Type B pancreatic cell (in vitro differentiated cells): Measurements from ENCODE around the gene CNTNAP2. TPM values are rescaled to one million over a fixed set of nuclear protein-coding genes. Genes with fewer than 3 reads are reported as not detected.

Experiments used
- DNase-seq: peaks from one replicate; pipeline ENCODE4 v3.0.0; 2021; ENCODE audit warnings: mixed read lengths; ENCODE audit not compliant: unreplicated experiment; ENCODE audit errors: extremely low spot score
- H3K27ac Mint-ChIP-seq: 2 replicates; pipeline ENCODE4 v1.8.0; 2021; ENCODE audit warnings: mild to moderate bottlenecking, mixed read lengths
- H3K27me3 Mint-ChIP-seq: 2 replicates; pipeline ENCODE4 v1.8.0; 2021; ENCODE audit warnings: mixed read lengths
- H3K36me3 Mint-ChIP-seq: 2 replicates; pipeline ENCODE4 v1.8.0; 2021; ENCODE audit warnings: mixed read lengths
- H3K4me1 Mint-ChIP-seq: one replicate; pipeline ENCODE4 v1.8.0; 2021; ENCODE audit warnings: mixed read lengths; ENCODE audit not compliant: unreplicated experiment
- H3K4me3 Mint-ChIP-seq: 2 replicates; pipeline ENCODE4 v1.8.0; 2021; ENCODE audit warnings: mild to moderate bottlenecking, mixed read lengths
- H3K9me3 Mint-ChIP-seq: 2 replicates; pipeline ENCODE4 v1.8.0; 2021; ENCODE audit warnings: mixed read lengths
- total RNA-seq: library from RNA; stranded (reverse); gene quantifications from 2 replicates; pipeline ENCODE4 v1.2.1, GENCODE V29; 2021; ENCODE audit warnings: low replicate concordance
- TF ChIP-seq, protein P1 (sequence below): fragments of 200-600 bp; sonication (generic); conservative IDR thresholded peaks from 2 replicates; pipeline ENCODE4 v1.5.0; 2021; ENCODE audit warnings: antibody characterized with exemption, mild to moderate bottlenecking

The CNTNAP2 gene
- total RNA-seq, 1 donor from 2014 or later = 26.8 TPM

DNA sequence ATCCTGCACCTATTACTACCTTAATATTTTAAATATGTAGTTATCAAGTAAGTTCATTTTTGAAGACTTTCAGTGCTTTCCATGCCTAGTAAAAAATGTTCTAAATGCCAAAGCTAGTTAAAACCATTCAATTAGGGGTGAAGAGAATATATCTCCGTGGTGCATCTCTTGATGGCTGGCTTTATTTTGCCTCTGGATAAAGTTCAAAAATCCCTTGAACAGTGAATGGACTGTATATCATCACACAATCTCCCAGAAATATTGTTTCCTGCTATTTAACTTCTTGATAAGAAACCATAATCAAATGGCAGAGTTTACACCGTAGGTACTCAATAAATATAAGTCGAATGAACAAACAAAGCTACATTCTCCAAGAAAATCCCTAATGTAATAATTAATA is 1360.9 kb downstream of the CNTNAP2 start:
- no peak for DNase-seq
- H3K4me1 Mint-ChIP-seq = peaks cover 4% of the 10 kb centered on the region
- H3K27ac Mint-ChIP-seq = no peak overlapping the region
- TF ChIP-seq, protein P1, sequence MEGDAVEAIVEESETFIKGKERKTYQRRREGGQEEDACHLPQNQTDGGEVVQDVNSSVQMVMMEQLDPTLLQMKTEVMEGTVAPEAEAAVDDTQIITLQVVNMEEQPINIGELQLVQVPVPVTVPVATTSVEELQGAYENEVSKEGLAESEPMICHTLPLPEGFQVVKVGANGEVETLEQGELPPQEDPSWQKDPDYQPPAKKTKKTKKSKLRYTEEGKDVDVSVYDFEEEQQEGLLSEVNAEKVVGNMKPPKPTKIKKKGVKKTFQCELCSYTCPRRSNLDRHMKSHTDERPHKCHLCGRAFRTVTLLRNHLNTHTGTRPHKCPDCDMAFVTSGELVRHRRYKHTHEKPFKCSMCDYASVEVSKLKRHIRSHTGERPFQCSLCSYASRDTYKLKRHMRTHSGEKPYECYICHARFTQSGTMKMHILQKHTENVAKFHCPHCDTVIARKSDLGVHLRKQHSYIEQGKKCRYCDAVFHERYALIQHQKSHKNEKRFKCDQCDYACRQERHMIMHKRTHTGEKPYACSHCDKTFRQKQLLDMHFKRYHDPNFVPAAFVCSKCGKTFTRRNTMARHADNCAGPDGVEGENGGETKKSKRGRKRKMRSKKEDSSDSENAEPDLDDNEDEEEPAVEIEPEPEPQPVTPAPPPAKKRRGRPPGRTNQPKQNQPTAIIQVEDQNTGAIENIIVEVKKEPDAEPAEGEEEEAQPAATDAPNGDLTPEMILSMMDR = no peak
- no peaks in the 10 kb centered on the region for H3K36me3 Mint-ChIP-seq
- no peaks in the 10 kb centered on the region for H3K9me3 Mint-ChIP-seq
- H3K27me3 Mint-ChIP-seq = peaks cover 9% of the 10 kb centered on the region
- no peak overlapping the region for H3K4me3 Mint-ChIP-seq

DNA sequence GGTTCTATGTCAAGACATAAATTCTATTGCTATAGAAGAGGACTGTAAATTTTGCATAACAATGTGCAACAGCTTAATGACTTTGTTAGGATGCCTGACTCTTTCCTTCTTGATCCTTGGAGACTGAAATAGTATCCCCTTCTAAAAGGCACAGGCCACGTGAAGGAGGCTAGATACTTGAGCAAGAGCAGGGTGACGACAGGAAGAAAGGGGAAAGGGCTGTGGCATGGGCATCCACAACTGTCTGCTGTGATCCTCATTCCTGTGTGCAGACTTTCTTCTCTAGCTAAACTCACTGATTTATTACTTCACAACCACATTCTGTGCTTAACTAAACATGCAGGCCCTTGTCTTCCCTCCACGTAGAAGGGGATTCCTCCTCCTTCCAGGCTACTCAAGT is 1362.2 kb downstream of the CNTNAP2 start:
- Mint-ChIP-seq H3K27ac (no peak overlapping the region), H3K9me3 (no peaks in the 10 kb centered on the region), H3K36me3 (no peaks in the 10 kb centered on the region), H3K27me3 (peaks cover 12% of the 10 kb centered on the region), H3K4me3 (no peak overlapping the region), H3K4me1 (peaks cover 4% of the 10 kb centered on the region)
- no peak for DNase-seq
- TF ChIP-seq, protein P1 = no peak

DNA sequence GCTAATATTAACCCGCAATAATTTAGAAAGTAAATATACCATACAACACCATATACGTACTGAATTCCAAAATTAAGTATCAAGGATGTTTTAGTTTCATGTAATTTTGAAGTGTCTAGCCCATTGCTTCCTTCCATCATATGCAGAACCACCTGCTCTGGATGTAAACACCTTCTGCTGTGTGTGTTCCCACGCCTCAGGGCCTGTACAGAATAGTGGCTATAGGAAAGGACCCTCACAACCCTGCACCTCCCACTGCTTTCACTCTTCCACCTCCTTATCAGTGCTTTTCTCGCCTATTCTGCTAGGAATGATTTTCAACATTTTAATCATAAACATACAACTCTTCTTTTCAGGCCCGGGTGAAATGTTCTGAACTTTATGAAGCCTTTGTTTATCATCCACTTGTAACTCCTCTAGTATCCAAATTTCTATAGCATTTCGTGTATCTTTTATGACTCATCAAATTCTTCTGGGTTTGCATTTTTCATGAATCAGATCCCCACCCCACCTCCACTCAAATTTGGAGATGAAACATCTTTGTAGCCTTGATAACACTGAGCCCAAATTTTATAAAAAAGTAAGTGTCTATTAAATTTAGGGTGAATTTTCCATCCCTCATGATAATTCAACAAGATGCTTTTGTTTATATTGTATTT is 1367.2 kb downstream of the CNTNAP2 start:
- Mint-ChIP-seq H3K36me3 (no peaks in the 10 kb centered on the region), H3K4me3 (no peak overlapping the region), H3K27me3 (peaks cover 26% of the 10 kb centered on the region), H3K9me3 (no peaks in the 10 kb centered on the region), H3K27ac (no peak overlapping the region), H3K4me1 (peaks cover 2% of the 10 kb centered on the region)
- TF ChIP-seq, protein P1 = no peak
- no peak for DNase-seq

DNA sequence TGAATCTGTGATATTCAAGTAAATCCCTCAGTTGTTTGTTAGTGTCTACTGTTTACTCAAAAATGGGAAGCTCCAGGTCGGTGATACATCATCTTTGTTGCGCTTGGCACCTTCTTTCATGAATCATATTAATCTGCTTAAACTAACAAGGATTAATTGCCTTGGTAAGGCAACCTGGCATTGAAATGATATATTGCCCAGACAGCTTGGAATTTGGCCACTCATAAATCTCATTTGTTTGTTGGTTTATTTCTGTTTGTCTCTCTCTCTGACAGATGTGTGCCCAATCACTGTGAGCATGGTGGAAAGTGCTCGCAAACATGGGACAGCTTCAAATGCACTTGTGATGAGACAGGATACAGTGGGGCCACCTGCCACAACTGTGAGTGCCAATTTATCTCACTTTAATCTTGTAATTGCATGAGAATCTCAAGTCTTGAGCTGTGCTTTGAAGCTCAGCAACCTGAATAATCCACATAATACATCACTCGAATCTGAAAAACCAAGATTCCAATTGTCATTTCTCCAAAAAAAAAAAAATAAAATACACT is 1369.1 kb downstream of the CNTNAP2 start:
- TF ChIP-seq, protein P1 = no peak

DNA sequence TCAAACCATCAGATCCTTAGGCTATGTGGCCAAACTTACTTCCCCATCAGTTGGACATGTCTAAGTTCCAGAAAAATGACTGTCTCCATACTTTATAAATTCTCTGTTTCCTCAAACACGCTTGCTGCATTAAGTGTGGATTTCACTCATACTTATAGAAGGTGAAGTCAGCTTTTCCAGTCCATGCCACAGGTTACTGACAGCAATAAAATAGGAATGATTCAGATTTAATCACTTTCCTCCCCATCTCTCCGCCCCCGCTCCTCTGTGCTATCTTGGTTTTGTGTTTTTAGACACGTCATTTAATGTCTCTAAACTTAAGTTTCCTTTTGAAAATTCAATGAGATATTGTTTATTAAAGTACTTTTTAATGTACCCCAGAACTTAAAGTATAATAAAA is 1376.0 kb downstream of the CNTNAP2 start:
- TF ChIP-seq, protein P1 = no peak
- no peaks in the 10 kb centered on the region for H3K4me1 Mint-ChIP-seq

More for the DNA sequence above, 1369.1 kb downstream of the CNTNAP2 start:
- Mint-ChIP-seq H3K27me3 (peaks cover 26% of the 10 kb centered on the region), H3K27ac (no peak overlapping the region), H3K4me1 (no peaks in the 10 kb centered on the region), H3K4me3 (no peak overlapping the region), H3K36me3 (no peaks in the 10 kb centered on the region), H3K9me3 (no peaks in the 10 kb centered on the region)
- no peak for DNase-seq

More for the DNA sequence above, 1376.0 kb downstream of the CNTNAP2 start:
- Mint-ChIP-seq H3K9me3 (peaks cover 12% of the 10 kb centered on the region), H3K36me3 (peaks cover 5% of the 10 kb centered on the region), H3K27ac (no peak overlapping the region), H3K4me3 (no peak overlapping the region), H3K27me3 (peaks cover 17% of the 10 kb centered on the region)
- no peak for DNase-seq
